ENCODE data around the gene STK32C. TPM values are rescaled to one million over a fixed set of nuclear protein-coding genes. Genes with fewer than 3 reads are reported as not detected.
"Not testable (repeated sequence)": the region's sequence is repeated elsewhere in the genome, so short reads cannot be mapped to it uniquely, and the experiment has no call there.

STK32C gene
- total RNA-seq, 1 donor from 2014 or later: 4.7 TPM

GRCh38 chr10:132224343-132225072 lies 83.2 kb downstream of the STK32C start:
- intact Hi-C loops (cut with DNase I): loop anchor here (5.0 kb wide), 2 partner anchors 128 to 233 kb away; no protein-coding TSS in a partner anchor

GRCh38 chr10:132223611-132224342 lies 84.0 kb downstream of the STK32C start:
- no peak for DNase-seq (ENCODE audit: extremely low spot score in 2 of 2)
- Histone ChIP-seq H3K36me3 (no peaks in the 10 kb centered on the region), H3K4me3 (no peak overlapping the region), H3K4me1 (peaks cover 5% of the 10 kb centered on the region), H3K27ac (no peak overlapping the region), H3K27me3 (no peaks in the 10 kb centered on the region), H3K9me3 (no peaks in the 10 kb centered on the region)
- intact Hi-C loops (cut with DNase I): loop anchor here (5.0 kb wide), 2 partner anchors 129 to 234 kb away; no protein-coding TSS in a partner anchor
- TF ChIP-seq, protein P1, sequence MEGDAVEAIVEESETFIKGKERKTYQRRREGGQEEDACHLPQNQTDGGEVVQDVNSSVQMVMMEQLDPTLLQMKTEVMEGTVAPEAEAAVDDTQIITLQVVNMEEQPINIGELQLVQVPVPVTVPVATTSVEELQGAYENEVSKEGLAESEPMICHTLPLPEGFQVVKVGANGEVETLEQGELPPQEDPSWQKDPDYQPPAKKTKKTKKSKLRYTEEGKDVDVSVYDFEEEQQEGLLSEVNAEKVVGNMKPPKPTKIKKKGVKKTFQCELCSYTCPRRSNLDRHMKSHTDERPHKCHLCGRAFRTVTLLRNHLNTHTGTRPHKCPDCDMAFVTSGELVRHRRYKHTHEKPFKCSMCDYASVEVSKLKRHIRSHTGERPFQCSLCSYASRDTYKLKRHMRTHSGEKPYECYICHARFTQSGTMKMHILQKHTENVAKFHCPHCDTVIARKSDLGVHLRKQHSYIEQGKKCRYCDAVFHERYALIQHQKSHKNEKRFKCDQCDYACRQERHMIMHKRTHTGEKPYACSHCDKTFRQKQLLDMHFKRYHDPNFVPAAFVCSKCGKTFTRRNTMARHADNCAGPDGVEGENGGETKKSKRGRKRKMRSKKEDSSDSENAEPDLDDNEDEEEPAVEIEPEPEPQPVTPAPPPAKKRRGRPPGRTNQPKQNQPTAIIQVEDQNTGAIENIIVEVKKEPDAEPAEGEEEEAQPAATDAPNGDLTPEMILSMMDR (IDR thresholded peaks at IDR 0.05): no peak
- no peak for TF ChIP-seq POLR2AphosphoS5 (IDR thresholded peaks at IDR 0.05; ENCODE audit: insufficient read depth in 1 of 2, low read depth in 1 of 2)
- TF ChIP-seq POLR2A (IDR thresholded peaks at IDR 0.05): no peak

More at GRCh38 chr10:132224343-132225072, 83.2 kb downstream of the STK32C start:
- Histone ChIP-seq H3K4me3 (no peak overlapping the region), H3K27ac (no peak overlapping the region), H3K9me3 (no peaks in the 10 kb centered on the region), H3K36me3 (no peaks in the 10 kb centered on the region), H3K27me3 (no peaks in the 10 kb centered on the region), H3K4me1 (peaks cover 5% of the 10 kb centered on the region)
- TF ChIP-seq POLR2AphosphoS5 (IDR thresholded peaks at IDR 0.05; ENCODE audit: insufficient read depth in 1 of 2, low read depth in 1 of 2) (no peak), POLR2A (IDR thresholded peaks at IDR 0.05) (no peak)
- TF ChIP-seq, protein P1 (IDR thresholded peaks at IDR 0.05): no peak
- no peak for DNase-seq (ENCODE audit: extremely low spot score in 2 of 2)

GRCh38 chr10:132223156-132223590 lies 84.6 kb downstream of the STK32C start:
- Histone ChIP-seq H3K27me3 (no peaks in the 10 kb centered on the region), H3K4me3 (no peak overlapping the region), H3K27ac (no peak overlapping the region), H3K4me1 (peaks cover 5% of the 10 kb centered on the region), H3K9me3 (no peaks in the 10 kb centered on the region), H3K36me3 (no peaks in the 10 kb centered on the region)
- TF ChIP-seq, protein P1 (IDR thresholded peaks at IDR 0.05): peak; percentile 64 to 80 (median 70)
- no peak for TF ChIP-seq POLR2A (IDR thresholded peaks at IDR 0.05)
- no peak for TF ChIP-seq POLR2AphosphoS5 (IDR thresholded peaks at IDR 0.05; ENCODE audit: insufficient read depth in 1 of 2, low read depth in 1 of 2)
- no peak for DNase-seq (ENCODE audit: extremely low spot score in 2 of 2)
- intact Hi-C loops (cut with DNase I): loop anchor here (5.0 kb wide), 2 partner anchors 129 to 234 kb away; no protein-coding TSS in a partner anchor

DNA sequence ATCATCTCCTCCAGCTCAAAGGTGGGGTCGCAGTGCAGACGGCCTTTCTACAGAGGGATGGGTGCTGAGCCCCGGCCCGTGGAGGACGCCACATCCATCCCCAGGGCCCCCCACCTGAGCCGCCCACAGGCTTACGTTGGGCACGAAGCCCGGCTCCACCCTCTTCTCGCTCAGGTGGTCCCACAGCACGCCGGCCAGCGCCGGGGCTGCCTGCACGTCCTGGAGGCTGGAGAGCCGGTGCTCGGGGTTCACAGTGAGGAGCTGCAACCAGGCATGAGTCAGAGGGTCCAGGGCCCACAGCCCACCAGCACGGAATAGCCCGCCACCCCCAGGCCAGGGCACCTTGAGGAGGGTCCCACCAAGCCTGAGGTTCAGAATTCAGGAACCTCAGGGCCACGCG lies 85.0 kb downstream of the STK32C start:
- no peaks in the 10 kb centered on the region for H3K27me3 ChIP-seq
- TF ChIP-seq, protein P1 (IDR thresholded peaks at IDR 0.05): no peak
- TF ChIP-seq POLR2A (IDR thresholded peaks at IDR 0.05) (no peak), POLR2AphosphoS5 (IDR thresholded peaks at IDR 0.05; ENCODE audit: insufficient read depth in 1 of 2, low read depth in 1 of 2) (no peak)
- no peak overlapping the region for H3K27ac ChIP-seq
- no peaks in the 10 kb centered on the region for H3K36me3 ChIP-seq
- peaks cover 5% of the 10 kb centered on the region for H3K4me1 ChIP-seq
- no peak overlapping the region for H3K4me3 ChIP-seq
- no peak for DNase-seq (ENCODE audit: extremely low spot score in 2 of 2)
- intact Hi-C loops (cut with DNase I): loop anchor here (5.0 kb wide), 2 partner anchors 130 to 235 kb away; no protein-coding TSS in a partner anchor
- H3K9me3 ChIP-seq: no peaks in the 10 kb centered on the region

DNA sequence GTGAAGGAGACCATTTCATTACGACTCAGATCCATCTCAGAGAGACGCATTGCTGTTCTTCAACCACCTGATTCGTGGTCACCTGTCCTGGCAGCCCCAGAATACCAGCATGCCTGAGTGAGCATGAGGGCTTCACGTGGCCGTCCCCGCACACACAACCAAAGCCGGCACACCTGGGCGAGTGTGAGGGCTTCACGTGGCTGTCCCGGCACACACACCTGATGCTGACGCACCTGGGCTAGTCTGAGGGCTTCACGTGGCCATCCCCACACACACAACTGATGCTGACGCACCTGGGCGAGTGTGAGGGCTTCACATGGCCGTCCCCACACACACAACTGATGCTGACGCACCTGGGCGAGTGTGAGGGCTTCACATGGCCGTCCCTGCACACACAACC lies 86.8 kb downstream of the STK32C start:
- not testable (repeated sequence) for H3K27ac ChIP-seq, H3K9me3 ChIP-seq
- intact Hi-C loops (cut with DNase I): loop anchor here (5.0 kb wide), 2 partner anchors 131 to 236 kb away; no protein-coding TSS in a partner anchor

More for the DNA sequence above, 86.8 kb downstream of the STK32C start:
- not testable (repeated sequence) for H3K36me3 ChIP-seq; DNase-seq (ENCODE audit: extremely low spot score in 2 of 2); H3K27me3 ChIP-seq; H3K4me3 ChIP-seq; H3K4me1 ChIP-seq
